ENCODE results near the gene PRPF31. TPM values are rescaled to one million over a fixed set of nuclear protein-coding genes. Genes with fewer than 3 reads are reported as not detected.

Gene PRPF31
- total RNA-seq, 4 donors from 2014 or later: 24.7 to 50.5 (median 34.9) TPM

- peaks cover 0 to 22% (median 10%) of the 10 kb centered on the region in 4 donors for H3K4me1 ChIP-seq
- no peaks in the 10 kb centered on the region for H3K9me3 ChIP-seq
- peaks cover 0 to 34% (median 11%) of the 10 kb centered on the region in 4 donors for H3K36me3 ChIP-seq
- no peak overlapping the region for H3K4me3 ChIP-seq
- in situ Hi-C loops (cut with MboI; ENCODE audit: low pct_ligation_motif_present in 1 of 4, low pct_unique_long_range_greater_than_20kb in 1 of 4, low sequenced_read_pairs in 3 of 4) (no loop called here), intact Hi-C loops (cut with DNase I; ENCODE audit: low total_unique reads) (no loop called here)
- DNase-seq: no peak
- H3K27ac ChIP-seq: no peak overlapping the region
- TF ChIP-seq CTCF (IDR thresholded peaks at IDR 0.05) (no peak), POLR2A (IDR thresholded peaks at IDR 0.05) (no peak)
- no peaks in the 10 kb centered on the region for H3K27me3 ChIP-seq
- WGBS, 2 donors (ENCODE audit: low coverage in 1 of 2): 85 to 100% methylated on average over 2 to 15 of the region's 15 CpGs
Observed at GRCh38 chr19:54106716-54107115, 8.8 kb upstream of the PRPF31 start.

GRCh38 chr19:54107876-54108490 is 7.6 kb upstream of the PRPF31 start:
- intact Hi-C loops (cut with DNase I; ENCODE audit: low total_unique reads): no loop called here
- no peak overlapping the region for H3K4me3 ChIP-seq
- 80% methylated on average over 18 of the region's 21 CpGs; no CpG with 5 or more reads in 1 of the 2 donors for WGBS, 2 donors (ENCODE audit: low coverage in 1 of 2)
- TF ChIP-seq POLR2AphosphoS5 (IDR thresholded peaks at IDR 0.05): no peak
- no peak for TF ChIP-seq EP300 (IDR thresholded peaks at IDR 0.05; ENCODE audit: low read depth)
- no peak for TF ChIP-seq CTCF (IDR thresholded peaks at IDR 0.05)
- no peak for TF ChIP-seq POLR2A (IDR thresholded peaks at IDR 0.05)
- peaks cover 0 to 34% (median 11%) of the 10 kb centered on the region in 4 donors for H3K36me3 ChIP-seq
- in situ Hi-C loops (cut with MboI; ENCODE audit: low pct_ligation_motif_present in 1 of 4, low pct_unique_long_range_greater_than_20kb in 1 of 4, low sequenced_read_pairs in 3 of 4): no loop called here
- H3K4me1 ChIP-seq: peaks cover 0 to 15% (median 8%) of the 10 kb centered on the region in 4 donors
- H3K9me3 ChIP-seq: no peaks in the 10 kb centered on the region
- H3K27ac ChIP-seq: no peak overlapping the region
- DNase-seq: no peak
- H3K27me3 ChIP-seq: no peaks in the 10 kb centered on the region

GRCh38 chr19:54108496-54108895 is 7.1 kb upstream of the PRPF31 start:
- Histone ChIP-seq H3K4me3 (no peak overlapping the region), H3K4me1 (peaks cover 0 to 12% (median 6%) of the 10 kb centered on the region in 4 donors), H3K9me3 (no peaks in the 10 kb centered on the region), H3K27me3 (no peaks in the 10 kb centered on the region), H3K36me3 (peaks cover 0 to 34% (median 11%) of the 10 kb centered on the region in 4 donors), H3K27ac (no peak overlapping the region)
- intact Hi-C loops (cut with DNase I; ENCODE audit: low total_unique reads): no loop called here
- WGBS, 2 donors (ENCODE audit: low coverage in 1 of 2): 81% methylated on average over 7 of the region's 7 CpGs; no CpG with 5 or more reads in 1 of the 2 donors
- TF ChIP-seq EP300 (IDR thresholded peaks at IDR 0.05; ENCODE audit: low read depth) (no peak), POLR2A (IDR thresholded peaks at IDR 0.05) (no peak), POLR2AphosphoS5 (IDR thresholded peaks at IDR 0.05) (no peak), CTCF (IDR thresholded peaks at IDR 0.05) (no peak)
- no peak for DNase-seq
- in situ Hi-C loops (cut with MboI; ENCODE audit: low pct_ligation_motif_present in 1 of 4, low pct_unique_long_range_greater_than_20kb in 1 of 4, low sequenced_read_pairs in 3 of 4): no loop called here

- 81 to 90% methylated on average over 2 to 6 of the region's 6 CpGs for WGBS, 2 donors (ENCODE audit: low coverage in 1 of 2)
- no peak overlapping the region for H3K4me3 ChIP-seq
- H3K4me1 ChIP-seq: peaks cover 4 to 13% (median 9%) of the 10 kb centered on the region in 4 donors
- H3K27me3 ChIP-seq: no peaks in the 10 kb centered on the region
- intact Hi-C loops (cut with DNase I; ENCODE audit: low total_unique reads): no loop called here
- peaks cover 0 to 34% (median 11%) of the 10 kb centered on the region in 4 donors for H3K36me3 ChIP-seq
- DNase-seq: no peak
- no peak overlapping the region for H3K27ac ChIP-seq
- TF ChIP-seq EP300 (IDR thresholded peaks at IDR 0.05; ENCODE audit: low read depth) (no peak), POLR2A (IDR thresholded peaks at IDR 0.05) (no peak), POLR2AphosphoS5 (IDR thresholded peaks at IDR 0.05) (no peak), CTCF (IDR thresholded peaks at IDR 0.05) (no peak)
- H3K9me3 ChIP-seq: no peaks in the 10 kb centered on the region
- in situ Hi-C loops (cut with MboI; ENCODE audit: low pct_ligation_motif_present in 1 of 4, low pct_unique_long_range_greater_than_20kb in 1 of 4, low sequenced_read_pairs in 3 of 4): no loop called here
Observed at GRCh38 chr19:54109651-54110050, 5.9 kb upstream of the PRPF31 start.
